DOHH2 (cell line): ENCODE measurements around the gene RAB3IL1.

Source experiments
- H3F3A ChIP-seq: fragments of 200-600 bp; sonication (generic), shearing (Covaris generic); 2 replicates; pipeline ENCODE4 v1.6.0; 2016; ENCODE audit warnings: antibody characterized with exemption, mild to moderate bottlenecking; ENCODE audit not compliant: control insufficient read depth, insufficient read depth
- H3K27ac ChIP-seq: fragments of 200-600 bp; sonication (generic); 2 replicates; pipeline ENCODE4 v1.5.1; 2014; ENCODE audit warnings: low read depth, mild to moderate bottlenecking, low read length, moderate library complexity
- H3K27me3 ChIP-seq: fragments of 200-600 bp; sonication (generic); 2 replicates; pipeline ENCODE4 v1.6.1; 2014; ENCODE audit warnings: mild to moderate bottlenecking, low read length, mixed read lengths; ENCODE audit not compliant: control insufficient read depth
- H3K36me3 ChIP-seq: fragments of 200-600 bp; sonication (generic); 2 replicates; pipeline ENCODE4 v1.6.1; 2014; ENCODE audit warnings: mild to moderate bottlenecking, low read length, moderate library complexity, mixed read lengths; ENCODE audit not compliant: control insufficient read depth
- H3K4me1 ChIP-seq: fragments of 200-600 bp; sonication (generic); 2 replicates; pipeline ENCODE4 v1.6.1; 2014; ENCODE audit warnings: mild to moderate bottlenecking, low read length, mixed read lengths; ENCODE audit not compliant: control insufficient read depth
- H3K4me2 ChIP-seq: fragments of 200-600 bp; sonication (generic); 2 replicates; pipeline ENCODE4 v1.6.0; 2014; ENCODE audit warnings: mild to moderate bottlenecking, low read length, moderate library complexity
- H3K4me3 ChIP-seq: fragments of 200-600 bp; sonication (generic); 2 replicates; pipeline ENCODE4 v1.5.1; 2014; ENCODE audit warnings: mild to moderate bottlenecking, low read length, mixed read lengths
- H3K79me2 ChIP-seq: fragments of 200-600 bp; sonication (generic); 2 replicates; pipeline ENCODE4 v1.6.1; 2014; ENCODE audit warnings: mild to moderate bottlenecking, low read length, mixed read lengths; ENCODE audit not compliant: control insufficient read depth
- H3K9me2 ChIP-seq: fragments of 200-600 bp; sonication (generic); replicated peaks from 2 replicates; pipeline ENCODE4 v1.6.1; 2014; ENCODE audit warnings: mild to moderate bottlenecking, low read length, mixed read lengths; ENCODE audit not compliant: control insufficient read depth
- H3K9me3 ChIP-seq: fragments of 200-600 bp; sonication (generic); 2 replicates; pipeline ENCODE4 v1.6.1; 2014; ENCODE audit warnings: antibody characterized with exemption, low read length, mixed read lengths; ENCODE audit not compliant: control insufficient read depth, insufficient read depth
- H4K20me1 ChIP-seq: fragments of 200-600 bp; sonication (generic); 2 replicates; pipeline ENCODE4 v1.6.0; 2014; ENCODE audit warnings: low read depth, mild to moderate bottlenecking, antibody characterized with exemption, low read length, moderate library complexity; ENCODE audit not compliant: control insufficient read depth, insufficient read depth
- EZH2phosphoT487 ChIP-seq: fragments of 200-600 bp; sonication (generic); IDR thresholded peaks from 2 replicates; pipeline ENCODE4 v1.6.1; 2017; ENCODE audit warnings: borderline replicate concordance, mild to moderate bottlenecking, antibody characterized with exemption, low read length, moderate library complexity, mixed read lengths
- TF ChIP-seq, protein P1 (sequence below): fragments of 200-600 bp; sonication (generic); IDR thresholded peaks from one replicate; pipeline ENCODE4 v1.5.1; 2014; ENCODE audit warnings: antibody characterized with exemption, mild to moderate bottlenecking, low read depth, low read length; ENCODE audit not compliant: poor library complexity, severe bottlenecking

The RAB3IL1 gene

DNA sequence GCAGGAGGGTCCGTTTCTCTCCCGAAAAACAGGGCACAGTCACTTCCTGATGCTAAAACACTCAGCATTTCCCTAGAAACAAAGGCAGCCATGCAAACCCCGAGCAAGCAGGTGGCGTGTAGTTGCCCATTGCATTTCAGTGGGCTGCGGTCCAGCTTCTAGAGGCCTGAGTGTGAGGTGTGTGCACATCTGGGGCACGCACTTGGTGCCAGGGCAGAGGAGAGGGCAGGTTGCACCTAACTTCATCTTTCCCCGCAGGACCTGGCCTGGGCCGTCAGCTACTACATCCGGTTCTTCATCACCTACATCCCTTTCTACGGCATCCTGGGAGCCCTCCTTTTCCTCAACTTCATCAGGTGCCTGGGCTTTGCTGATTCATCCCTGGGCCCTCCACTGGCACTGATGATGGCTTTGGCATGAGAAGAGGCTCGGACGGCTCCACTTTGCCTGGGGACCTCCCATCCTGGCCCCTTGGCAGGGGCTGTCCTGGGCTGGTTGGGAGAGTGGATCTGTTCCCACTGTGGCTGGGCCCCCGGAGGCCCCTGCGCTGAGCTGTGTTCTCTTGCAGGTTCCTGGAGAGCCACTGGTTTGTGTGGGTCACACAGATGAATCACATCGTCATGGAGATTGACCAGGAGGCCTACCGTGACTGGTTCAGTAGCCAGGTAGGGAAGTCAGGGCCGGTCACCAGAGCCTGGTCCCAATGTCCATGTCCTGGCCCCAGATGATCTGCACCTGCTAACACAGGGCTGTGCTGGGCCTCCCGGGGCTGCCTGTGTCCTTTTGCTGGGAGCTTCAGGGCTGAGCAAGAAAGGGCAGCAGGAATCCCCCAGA lies 54.4 kb downstream of the RAB3IL1 start:
- H3K79me2 ChIP-seq: no peaks in the 10 kb centered on the region
- no peaks in the 10 kb centered on the region for H3K9me2 ChIP-seq
- H3K36me3 ChIP-seq: peaks cover 77% of the 10 kb centered on the region
- no peak overlapping the region for H3K4me2 ChIP-seq
- H4K20me1 ChIP-seq: peaks cover 4% of the 10 kb centered on the region
- no peaks in the 10 kb centered on the region for H3K27me3 ChIP-seq
- no peaks in the 10 kb centered on the region for H3K4me1 ChIP-seq
- H3F3A ChIP-seq: 0 out of 2 replicates have a peak, but pooled peaks cover 3% of the 10 kb centered on the region
- no peaks in the 10 kb centered on the region for H3K9me3 ChIP-seq
- no peak overlapping the region for H3K27ac ChIP-seq
- TF ChIP-seq, protein P1, sequence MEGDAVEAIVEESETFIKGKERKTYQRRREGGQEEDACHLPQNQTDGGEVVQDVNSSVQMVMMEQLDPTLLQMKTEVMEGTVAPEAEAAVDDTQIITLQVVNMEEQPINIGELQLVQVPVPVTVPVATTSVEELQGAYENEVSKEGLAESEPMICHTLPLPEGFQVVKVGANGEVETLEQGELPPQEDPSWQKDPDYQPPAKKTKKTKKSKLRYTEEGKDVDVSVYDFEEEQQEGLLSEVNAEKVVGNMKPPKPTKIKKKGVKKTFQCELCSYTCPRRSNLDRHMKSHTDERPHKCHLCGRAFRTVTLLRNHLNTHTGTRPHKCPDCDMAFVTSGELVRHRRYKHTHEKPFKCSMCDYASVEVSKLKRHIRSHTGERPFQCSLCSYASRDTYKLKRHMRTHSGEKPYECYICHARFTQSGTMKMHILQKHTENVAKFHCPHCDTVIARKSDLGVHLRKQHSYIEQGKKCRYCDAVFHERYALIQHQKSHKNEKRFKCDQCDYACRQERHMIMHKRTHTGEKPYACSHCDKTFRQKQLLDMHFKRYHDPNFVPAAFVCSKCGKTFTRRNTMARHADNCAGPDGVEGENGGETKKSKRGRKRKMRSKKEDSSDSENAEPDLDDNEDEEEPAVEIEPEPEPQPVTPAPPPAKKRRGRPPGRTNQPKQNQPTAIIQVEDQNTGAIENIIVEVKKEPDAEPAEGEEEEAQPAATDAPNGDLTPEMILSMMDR: no peak
- no peak for TF ChIP-seq EZH2phosphoT487
- no peak overlapping the region for H3K4me3 ChIP-seq

DNA sequence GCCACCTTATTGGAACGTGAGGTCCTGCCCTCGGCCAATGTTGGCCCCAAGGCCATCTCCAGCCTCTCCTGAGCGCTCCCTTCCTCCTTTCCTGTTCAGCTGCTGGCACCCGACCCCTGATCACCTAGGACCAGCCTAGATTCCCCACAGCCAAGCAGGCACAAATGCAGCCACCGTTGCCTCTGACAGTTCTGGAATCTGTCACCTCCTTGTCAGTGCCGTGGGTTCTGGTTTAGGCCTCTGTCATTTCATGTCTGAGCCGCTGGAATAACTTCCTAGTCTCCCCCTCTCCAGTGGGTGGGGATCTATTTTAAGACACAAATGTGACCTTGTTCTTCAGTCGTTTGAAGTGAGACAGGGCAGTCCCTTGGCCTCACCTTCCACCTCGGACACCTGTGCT lies 55.7 kb downstream of the RAB3IL1 start:
- no peak overlapping the region for H3K4me3 ChIP-seq
- no peaks in the 10 kb centered on the region for H3K79me2 ChIP-seq
- H3K4me2 ChIP-seq: no peak overlapping the region
- no peaks in the 10 kb centered on the region for H3K4me1 ChIP-seq
- TF ChIP-seq, protein P1: no peak
- no peaks in the 10 kb centered on the region for H3K9me3 ChIP-seq
- H4K20me1 ChIP-seq: peaks cover 4% of the 10 kb centered on the region
- peaks cover 89% of the 10 kb centered on the region for H3K36me3 ChIP-seq
- H3K27ac ChIP-seq: no peak overlapping the region
- no peaks in the 10 kb centered on the region for H3F3A ChIP-seq
- H3K27me3 ChIP-seq: no peaks in the 10 kb centered on the region
- no peaks in the 10 kb centered on the region for H3K9me2 ChIP-seq

DNA sequence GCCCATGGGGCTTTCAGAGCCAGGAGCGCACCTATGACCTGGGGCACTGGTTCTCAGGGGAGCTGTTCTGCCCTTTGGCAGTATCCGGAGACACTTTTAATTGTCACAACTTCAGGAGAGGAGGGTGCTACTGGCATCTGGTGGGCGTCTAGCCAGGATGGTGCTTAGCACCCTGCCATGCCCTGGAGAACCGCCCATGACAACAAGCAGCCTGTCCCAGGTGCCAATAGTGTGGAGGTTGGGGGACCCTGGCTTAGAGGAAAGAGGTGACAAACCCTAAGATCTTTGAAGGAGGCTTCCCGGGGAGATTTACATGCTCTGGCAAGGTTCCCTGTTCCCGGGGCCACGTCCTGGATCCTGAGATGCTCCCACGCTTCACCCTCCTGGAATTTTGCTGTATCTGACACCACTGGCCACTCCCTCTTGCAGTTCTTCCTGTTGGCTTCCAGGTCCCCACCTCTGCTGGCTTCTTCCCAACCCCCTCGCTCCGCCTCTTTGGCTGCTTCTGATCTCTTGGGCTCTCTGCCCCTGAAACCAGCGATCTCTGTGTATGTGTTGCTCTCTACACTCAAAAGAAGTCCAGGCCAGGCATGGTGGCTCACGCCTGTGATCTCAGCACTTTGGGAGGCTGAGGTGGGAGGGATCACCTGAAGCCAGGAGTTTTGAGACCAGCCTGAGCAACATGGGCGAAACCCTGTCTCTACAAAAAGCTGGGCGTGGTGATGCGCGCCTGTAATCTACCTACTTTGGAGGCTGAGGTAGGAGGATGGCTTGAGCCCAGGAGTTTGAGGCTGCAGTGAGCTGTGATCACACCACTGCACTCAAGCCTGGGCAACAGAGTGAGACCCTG lies 57.1 kb downstream of the RAB3IL1 start:
- Histone ChIP-seq H3K36me3 (peaks cover 89% of the 10 kb centered on the region), H3K4me2 (no peak overlapping the region), H3K9me3 (no peaks in the 10 kb centered on the region), H3K4me1 (no peaks in the 10 kb centered on the region), H4K20me1 (peaks cover 12% of the 10 kb centered on the region), H3K4me3 (no peak overlapping the region), H3K27ac (no peak overlapping the region), H3F3A (no peaks in the 10 kb centered on the region), H3K79me2 (no peaks in the 10 kb centered on the region), H3K9me2 (no peaks in the 10 kb centered on the region), H3K27me3 (no peaks in the 10 kb centered on the region)
- no peak for TF ChIP-seq EZH2phosphoT487
- TF ChIP-seq, protein P1: no peak
